ENCODE measurements around the gene SDSL. TPM values are rescaled to one million over a fixed set of nuclear protein-coding genes. Genes with fewer than 3 reads are reported as not detected.

The SDSL gene
- total RNA-seq, 1 donor from 2014 or later, result 3.1 TPM

- no peaks in the 10 kb centered on the region for H3K9me3 Mint-ChIP-seq
- Histone ChIP-seq H3K9ac (no peak overlapping the region), H2AFZ (replicated peaks) (no peak overlapping the region), H3K9me3 (ENCODE audit: low read depth) (no peaks in the 10 kb centered on the region), H3K27ac (no peak overlapping the region), H3K4me3 (no peak overlapping the region), H4K20me1 (ENCODE audit: low read depth) (no peaks in the 10 kb centered on the region), H3F3A (ENCODE audit: low read depth) (peaks cover 5% of the 10 kb centered on the region), H3K36me3 (no peaks in the 10 kb centered on the region), H3K4me2 (no peak overlapping the region), H3K27me3 (no peaks in the 10 kb centered on the region), H3K79me2 (ENCODE audit: low read depth) (no peaks in the 10 kb centered on the region), H3K4me1 (no peaks in the 10 kb centered on the region)
- DNase-seq (ENCODE audit: low spot score), result no peak
- H3K27me3 Mint-ChIP-seq (ENCODE audit: insufficient read depth, low read depth), result peaks cover 4% of the 10 kb centered on the region
- no peak for TF ChIP-seq EZH2 (IDR thresholded peaks at IDR 0.05)
- no peak for TF ChIP-seq EZH2phosphoT487 (IDR thresholded peaks at IDR 0.05)
- TF ChIP-seq CTCF (IDR thresholded peaks at IDR 0.05), result no peak
- no peak overlapping the region for H3K27ac Mint-ChIP-seq
- peaks cover 5% of the 10 kb centered on the region for H3K36me3 Mint-ChIP-seq
- H3K4me3 Mint-ChIP-seq, result no peak overlapping the region
- no peaks in the 10 kb centered on the region for H3K4me1 Mint-ChIP-seq
Observed at GRCh38 chr12:113390064-113391043, 31.8 kb upstream of the SDSL start.

DNA sequence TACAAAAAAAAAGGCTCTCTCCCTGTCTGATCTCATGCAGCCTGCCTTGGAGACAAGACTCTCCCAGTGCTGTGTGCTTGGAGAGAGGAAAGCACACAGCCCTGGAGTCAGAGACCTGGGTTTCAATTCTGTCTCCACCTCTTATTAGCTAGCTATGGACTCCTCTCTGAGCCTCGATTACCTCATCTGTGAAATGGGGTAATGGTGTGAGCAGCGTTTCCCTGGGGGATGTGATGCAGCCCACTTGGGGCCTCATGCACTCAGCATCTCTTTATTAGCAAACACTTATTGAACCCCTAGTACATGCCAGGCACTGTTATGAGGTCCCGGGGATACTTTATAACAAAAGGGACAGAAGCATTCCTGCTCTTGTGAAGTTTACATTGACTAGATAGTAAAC lies 31.0 kb upstream of the SDSL start:
- H3K27me3 Mint-ChIP-seq (ENCODE audit: insufficient read depth, low read depth), result peaks cover 5% of the 10 kb centered on the region
- H3K79me2 ChIP-seq (ENCODE audit: low read depth), result no peaks in the 10 kb centered on the region
- peaks cover 4% of the 10 kb centered on the region for H3K36me3 Mint-ChIP-seq
- H3K27me3 ChIP-seq, result no peaks in the 10 kb centered on the region
- H3K4me1 ChIP-seq, result no peaks in the 10 kb centered on the region
- H3K9ac ChIP-seq, result no peak overlapping the region
- H3K4me3 ChIP-seq, result no peak overlapping the region
- H3K4me2 ChIP-seq, result no peak overlapping the region
- TF ChIP-seq EZH2 (IDR thresholded peaks at IDR 0.05) (no peak), EZH2phosphoT487 (IDR thresholded peaks at IDR 0.05) (no peak), CTCF (IDR thresholded peaks at IDR 0.05) (no peak)
- H3K4me3 Mint-ChIP-seq, result no peak overlapping the region
- H3K27ac ChIP-seq, result no peak overlapping the region
- no peaks in the 10 kb centered on the region for H3K4me1 Mint-ChIP-seq
- no peaks in the 10 kb centered on the region for H3K9me3 Mint-ChIP-seq
- no peaks in the 10 kb centered on the region for H3K36me3 ChIP-seq
- H3K27ac Mint-ChIP-seq, result no peak overlapping the region
- DNase-seq (ENCODE audit: low spot score), result no peak
- H4K20me1 ChIP-seq (ENCODE audit: low read depth), result no peaks in the 10 kb centered on the region
- H3K9me3 ChIP-seq (ENCODE audit: low read depth), result no peaks in the 10 kb centered on the region
- H3F3A ChIP-seq (ENCODE audit: low read depth), result peaks cover 5% of the 10 kb centered on the region
- no peak overlapping the region for H2AFZ ChIP-seq (replicated peaks)

DNA sequence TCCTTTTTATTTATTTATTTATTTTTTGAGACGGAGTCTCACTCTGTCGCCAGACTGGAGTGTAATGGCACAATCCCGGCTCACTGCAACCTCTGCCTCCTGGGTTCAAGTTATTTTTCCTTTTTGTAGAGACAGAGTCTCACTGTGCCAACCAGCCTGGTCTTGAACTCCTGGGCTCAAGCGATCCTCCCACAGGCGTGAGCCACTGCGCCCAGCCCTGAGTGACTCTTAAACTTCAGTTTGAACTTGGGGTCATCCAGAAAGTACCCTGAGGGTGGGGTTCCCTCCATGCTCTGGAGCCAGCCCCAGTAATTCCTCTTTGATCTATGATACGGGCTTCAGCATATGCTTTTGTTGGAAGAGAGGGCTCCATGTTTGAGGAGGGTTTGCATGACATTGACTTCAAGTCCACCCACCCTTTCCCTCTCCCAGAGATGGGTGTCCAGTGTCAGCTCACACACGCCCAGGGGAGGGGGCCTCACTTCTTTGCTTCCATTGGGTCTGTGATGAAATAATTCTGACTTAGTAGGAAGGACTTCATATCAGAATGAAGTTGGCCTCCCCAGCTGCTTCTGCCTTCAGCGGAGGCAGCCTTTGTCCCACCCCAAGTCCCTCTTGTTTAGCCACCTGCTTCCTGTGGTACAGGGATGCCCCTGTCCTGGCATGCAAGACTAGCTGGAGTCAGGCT lies 30.4 kb upstream of the SDSL start:
- Histone ChIP-seq H3K79me2 (ENCODE audit: low read depth) (no peaks in the 10 kb centered on the region), H3K9ac (no peak overlapping the region), H3K9me3 (ENCODE audit: low read depth) (no peaks in the 10 kb centered on the region), H3K27ac (no peak overlapping the region), H3K4me2 (no peak overlapping the region), H3K4me3 (no peak overlapping the region), H2AFZ (replicated peaks) (no peak overlapping the region), H4K20me1 (ENCODE audit: low read depth) (no peaks in the 10 kb centered on the region), H3K36me3 (no peaks in the 10 kb centered on the region), H3K27me3 (no peaks in the 10 kb centered on the region), H3F3A (ENCODE audit: low read depth) (peaks cover 5% of the 10 kb centered on the region), H3K4me1 (no peaks in the 10 kb centered on the region)
- Mint-ChIP-seq H3K27ac (no peak overlapping the region), H3K9me3 (no peaks in the 10 kb centered on the region), H3K4me1 (no peaks in the 10 kb centered on the region), H3K4me3 (no peak overlapping the region), H3K36me3 (peaks cover 4% of the 10 kb centered on the region), H3K27me3 (ENCODE audit: insufficient read depth, low read depth) (peaks cover 5% of the 10 kb centered on the region)
- DNase-seq (ENCODE audit: low spot score), result no peak
- TF ChIP-seq CTCF (IDR thresholded peaks at IDR 0.05), result no peak
- TF ChIP-seq EZH2 (IDR thresholded peaks at IDR 0.05), result no peak
- no peak for TF ChIP-seq EZH2phosphoT487 (IDR thresholded peaks at IDR 0.05)

Data from neural progenitor cell (in vitro differentiated cells).